Neural cell (in vitro differentiated cells): Measurements from ENCODE around the gene CTPS2. TPM values are rescaled to one million over a fixed set of nuclear protein-coding genes. Genes with fewer than 3 reads are reported as not detected.

Source experiments
- H2AFZ ChIP-seq: fragments of 200-600, 300-800 bp; sonication (generic), shearing (Covaris generic); 2 replicates; pipeline ENCODE4 v1.6.0; 2014; ENCODE audit warnings: low read depth, mild to moderate bottlenecking, antibody characterized with exemption, low read length, moderate library complexity
- H3F3A ChIP-seq: fragments of 200-600 bp; shearing (Covaris generic); 2 replicates; pipeline ENCODE4 v1.6.1; 2016; ENCODE audit warnings: mild to moderate bottlenecking, moderate library complexity, mixed read lengths, antibody characterized with exemption, low read length; ENCODE audit not compliant: insufficient read depth, poor library complexity, severe bottlenecking
- H3K27ac ChIP-seq: fragments of 200-600, 300-800 bp; sonication (generic), shearing (Covaris generic); 2 replicates; pipeline ENCODE4 v1.5.1; 2014; ENCODE audit warnings: mild to moderate bottlenecking, low read length, moderate library complexity
- H3K27me3 ChIP-seq: fragments of 300-800, 200-600 bp; sonication (generic), shearing (Covaris generic); 2 replicates; pipeline ENCODE4 v1.6.0; 2014; ENCODE audit warnings: mild to moderate bottlenecking, low read depth, low read length, moderate library complexity; ENCODE audit not compliant: insufficient read depth
- H3K36me3 ChIP-seq: fragments of 300-800, 200-600 bp; sonication (generic), shearing (Covaris generic); 2 replicates; pipeline ENCODE4 v1.5.1; 2014; ENCODE audit warnings: mild to moderate bottlenecking, antibody characterized with exemption, low read length, moderate library complexity; ENCODE audit not compliant: insufficient read depth
- H3K4me2 ChIP-seq: fragments of 300-800, 200-600 bp; sonication (generic), shearing (Covaris generic); 2 replicates; pipeline ENCODE4 v1.6.0; 2014; ENCODE audit warnings: mild to moderate bottlenecking, low read length
- H3K4me3 ChIP-seq: fragments of 300-800, 200-600 bp; sonication (generic), shearing (Covaris generic); 2 replicates; pipeline ENCODE4 v1.5.1; 2014; ENCODE audit warnings: mild to moderate bottlenecking, low read length, moderate library complexity
- H3K79me2 ChIP-seq: fragments of 200-600 bp; shearing (Covaris generic); replicated peaks from 2 replicates; pipeline ENCODE4 v1.6.0; 2014; ENCODE audit warnings: mild to moderate bottlenecking, low read length, moderate library complexity; ENCODE audit not compliant: insufficient read depth
- H3K9ac ChIP-seq: fragments of 300-800, 200-600 bp; sonication (generic), shearing (Covaris generic); 2 replicates; pipeline ENCODE4 v1.6.1; 2016; ENCODE audit warnings: mild to moderate bottlenecking, low read length, mixed read lengths
- H3K9me2 ChIP-seq: fragments of 200-600 bp; shearing (Covaris generic); 2 replicates; pipeline ENCODE4 v1.6.1; 2016; ENCODE audit warnings: mild to moderate bottlenecking, low read length, mixed read lengths; ENCODE audit not compliant: insufficient read depth
- H3K9me3 ChIP-seq: fragments of 200-600, 300-800 bp; sonication (generic), shearing (Covaris generic); 2 replicates; pipeline ENCODE4 v1.6.1; 2016; ENCODE audit warnings: mild to moderate bottlenecking, mixed run types, low read length, moderate library complexity, mixed read lengths
- H4K20me1 ChIP-seq: fragments of 200-600 bp; shearing (Covaris generic); 2 replicates; pipeline ENCODE4 v1.6.1; 2016; ENCODE audit warnings: mild to moderate bottlenecking, mixed run types; ENCODE audit not compliant: insufficient read depth
- EP300 ChIP-seq: fragments of 450-650 bp; conservative IDR thresholded peaks from 2 replicates; pipeline ENCODE4 v1.6.1; 2014; ENCODE audit warnings: antibody characterized with exemption, mild to moderate bottlenecking, moderate library complexity; ENCODE audit not compliant: poor library complexity, severe bottlenecking
- EZH2 ChIP-seq: fragments of 200-600, 300-800 bp; shearing (Covaris generic), sonication (generic); IDR thresholded peaks from 2 replicates; pipeline ENCODE4 v1.6.1; 2014; ENCODE audit warnings: antibody characterized with exemption, low read length, borderline replicate concordance, mild to moderate bottlenecking; ENCODE audit not compliant: insufficient read depth, poor library complexity, severe bottlenecking
- MXI1 ChIP-seq: fragments of 450-650 bp; conservative IDR thresholded peaks from 2 replicates; pipeline ENCODE4 v1.6.1; 2014; ENCODE audit warnings: antibody characterized with exemption, mild to moderate bottlenecking; ENCODE audit not compliant: poor library complexity, severe bottlenecking
- POLR2AphosphoS5 ChIP-seq: IDR thresholded peaks from 2 replicates; pipeline ENCODE4 v1.6.1; 2012
- RAD21 ChIP-seq: fragments of 450-650 bp; conservative IDR thresholded peaks from 2 replicates; pipeline ENCODE4 v1.6.1; 2014; ENCODE audit warnings: antibody characterized with exemption, mild to moderate bottlenecking, moderate library complexity
- SMC3 ChIP-seq: fragments of 450-650 bp; conservative IDR thresholded peaks from 2 replicates; pipeline ENCODE4 v1.6.1; 2014; ENCODE audit warnings: antibody characterized with exemption, mild to moderate bottlenecking, moderate library complexity; ENCODE audit not compliant: poor library complexity
- TAF1 ChIP-seq: IDR thresholded peaks from 2 replicates; pipeline ENCODE4 v1.6.1; 2012; ENCODE audit warnings: low read depth
- polyA plus RNA-seq: library from polyadenylated mRNA; depleted of rRNA; stranded (reverse); fragments of >200 nt; gene quantifications from 2 replicates; pipeline ENCODE4 v1.2.3, GENCODE V29; 2014
- TF ChIP-seq, protein P1 (sequence below): fragments of 450-650 bp; IDR thresholded peaks from 2 replicates; pipeline ENCODE4 v1.5.1; 2014; ENCODE audit warnings: antibody characterized with exemption, mild to moderate bottlenecking, moderate library complexity; ENCODE audit not compliant: poor library complexity, severe bottlenecking
- TF ChIP-seq, protein P2 (sequence below): IDR thresholded peaks from 2 replicates; pipeline ENCODE4 v1.6.1; 2012; ENCODE audit warnings: borderline replicate concordance

Gene CTPS2
- polyA plus RNA-seq, 1 donor from 2014 or later, result 17.1 TPM

DNA sequence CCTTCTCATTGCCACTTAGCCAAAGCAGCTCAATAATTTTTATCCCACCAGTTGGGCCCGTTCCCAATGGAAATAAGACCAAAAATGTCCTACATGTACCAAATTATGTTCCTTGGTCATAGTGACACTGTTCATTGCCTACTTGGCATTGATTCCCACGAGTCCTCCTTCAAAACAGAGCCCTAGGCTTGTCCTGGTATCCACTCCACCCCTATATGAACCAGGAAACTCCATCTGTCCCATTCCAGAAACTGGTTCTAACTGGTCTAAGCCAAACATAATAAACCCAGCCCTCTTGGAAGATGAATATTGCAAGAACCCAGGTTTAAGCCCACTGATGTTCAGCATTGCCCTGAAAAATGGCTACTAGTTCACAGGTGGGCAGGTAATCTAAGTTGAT lies 93.4 kb downstream of the CTPS2 start:
- Histone ChIP-seq H3K9me3 (no peaks in the 10 kb centered on the region), H4K20me1 (no peaks in the 10 kb centered on the region), H3F3A (no peaks in the 10 kb centered on the region), H3K4me3 (no peak overlapping the region), H3K27me3 (no peaks in the 10 kb centered on the region), H3K4me2 (no peak overlapping the region), H3K9me2 (no peaks in the 10 kb centered on the region), H2AFZ (no peak overlapping the region), H3K36me3 (no peaks in the 10 kb centered on the region), H3K79me2 (no peaks in the 10 kb centered on the region), H3K9ac (no peak overlapping the region), H3K27ac (no peak overlapping the region)
- TF ChIP-seq EZH2 (no peak), EP300 (no peak), TAF1 (no peak), SMC3 (no peak)
- TF ChIP-seq, protein P1, sequence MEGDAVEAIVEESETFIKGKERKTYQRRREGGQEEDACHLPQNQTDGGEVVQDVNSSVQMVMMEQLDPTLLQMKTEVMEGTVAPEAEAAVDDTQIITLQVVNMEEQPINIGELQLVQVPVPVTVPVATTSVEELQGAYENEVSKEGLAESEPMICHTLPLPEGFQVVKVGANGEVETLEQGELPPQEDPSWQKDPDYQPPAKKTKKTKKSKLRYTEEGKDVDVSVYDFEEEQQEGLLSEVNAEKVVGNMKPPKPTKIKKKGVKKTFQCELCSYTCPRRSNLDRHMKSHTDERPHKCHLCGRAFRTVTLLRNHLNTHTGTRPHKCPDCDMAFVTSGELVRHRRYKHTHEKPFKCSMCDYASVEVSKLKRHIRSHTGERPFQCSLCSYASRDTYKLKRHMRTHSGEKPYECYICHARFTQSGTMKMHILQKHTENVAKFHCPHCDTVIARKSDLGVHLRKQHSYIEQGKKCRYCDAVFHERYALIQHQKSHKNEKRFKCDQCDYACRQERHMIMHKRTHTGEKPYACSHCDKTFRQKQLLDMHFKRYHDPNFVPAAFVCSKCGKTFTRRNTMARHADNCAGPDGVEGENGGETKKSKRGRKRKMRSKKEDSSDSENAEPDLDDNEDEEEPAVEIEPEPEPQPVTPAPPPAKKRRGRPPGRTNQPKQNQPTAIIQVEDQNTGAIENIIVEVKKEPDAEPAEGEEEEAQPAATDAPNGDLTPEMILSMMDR, result no peak

DNA sequence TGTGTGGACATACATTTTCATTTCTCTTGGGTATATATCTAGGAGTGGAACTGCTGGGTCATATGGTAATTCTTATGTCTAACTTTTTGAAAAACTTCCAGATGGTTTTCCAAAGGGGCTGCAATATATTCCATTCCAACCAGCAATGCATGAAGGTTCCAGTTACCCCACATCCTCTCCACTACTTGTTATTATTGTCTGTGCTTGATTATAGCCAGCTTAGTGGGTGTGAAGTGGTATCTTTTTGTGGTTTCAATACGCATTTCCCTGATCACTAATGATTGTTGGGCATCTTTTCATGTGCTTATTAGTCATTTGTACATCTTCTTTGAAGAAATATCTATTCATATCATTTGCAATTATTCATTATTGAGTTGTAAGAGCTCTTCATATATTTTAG lies 94.0 kb downstream of the CTPS2 start:
- H3K27me3 ChIP-seq, result no peaks in the 10 kb centered on the region
- no peaks in the 10 kb centered on the region for H3K9me2 ChIP-seq
- H3K36me3 ChIP-seq, result no peaks in the 10 kb centered on the region
- H3K9me3 ChIP-seq, result no peaks in the 10 kb centered on the region
- no peak overlapping the region for H3K4me3 ChIP-seq
- H3K9ac ChIP-seq, result no peak overlapping the region
- no peak overlapping the region for H3K27ac ChIP-seq
- TF ChIP-seq EP300, result no peak
- TF ChIP-seq TAF1, result no peak
- TF ChIP-seq MXI1, result no peak
- no peak for TF ChIP-seq SMC3
- TF ChIP-seq, protein P1, result no peak
- no peak for TF ChIP-seq EZH2
- TF ChIP-seq, protein P2, sequence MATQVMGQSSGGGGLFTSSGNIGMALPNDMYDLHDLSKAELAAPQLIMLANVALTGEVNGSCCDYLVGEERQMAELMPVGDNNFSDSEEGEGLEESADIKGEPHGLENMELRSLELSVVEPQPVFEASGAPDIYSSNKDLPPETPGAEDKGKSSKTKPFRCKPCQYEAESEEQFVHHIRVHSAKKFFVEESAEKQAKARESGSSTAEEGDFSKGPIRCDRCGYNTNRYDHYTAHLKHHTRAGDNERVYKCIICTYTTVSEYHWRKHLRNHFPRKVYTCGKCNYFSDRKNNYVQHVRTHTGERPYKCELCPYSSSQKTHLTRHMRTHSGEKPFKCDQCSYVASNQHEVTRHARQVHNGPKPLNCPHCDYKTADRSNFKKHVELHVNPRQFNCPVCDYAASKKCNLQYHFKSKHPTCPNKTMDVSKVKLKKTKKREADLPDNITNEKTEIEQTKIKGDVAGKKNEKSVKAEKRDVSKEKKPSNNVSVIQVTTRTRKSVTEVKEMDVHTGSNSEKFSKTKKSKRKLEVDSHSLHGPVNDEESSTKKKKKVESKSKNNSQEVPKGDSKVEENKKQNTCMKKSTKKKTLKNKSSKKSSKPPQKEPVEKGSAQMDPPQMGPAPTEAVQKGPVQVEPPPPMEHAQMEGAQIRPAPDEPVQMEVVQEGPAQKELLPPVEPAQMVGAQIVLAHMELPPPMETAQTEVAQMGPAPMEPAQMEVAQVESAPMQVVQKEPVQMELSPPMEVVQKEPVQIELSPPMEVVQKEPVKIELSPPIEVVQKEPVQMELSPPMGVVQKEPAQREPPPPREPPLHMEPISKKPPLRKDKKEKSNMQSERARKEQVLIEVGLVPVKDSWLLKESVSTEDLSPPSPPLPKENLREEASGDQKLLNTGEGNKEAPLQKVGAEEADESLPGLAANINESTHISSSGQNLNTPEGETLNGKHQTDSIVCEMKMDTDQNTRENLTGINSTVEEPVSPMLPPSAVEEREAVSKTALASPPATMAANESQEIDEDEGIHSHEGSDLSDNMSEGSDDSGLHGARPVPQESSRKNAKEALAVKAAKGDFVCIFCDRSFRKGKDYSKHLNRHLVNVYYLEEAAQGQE, result no peak
- TF ChIP-seq POLR2AphosphoS5, result no peak
- TF ChIP-seq RAD21, result no peak
- H3K4me2 ChIP-seq, result no peak overlapping the region
- no peaks in the 10 kb centered on the region for H3K79me2 ChIP-seq
- no peak overlapping the region for H2AFZ ChIP-seq
- H3F3A ChIP-seq, result no peaks in the 10 kb centered on the region
- no peaks in the 10 kb centered on the region for H4K20me1 ChIP-seq
